MM.1S (cell line): Measurements from ENCODE around the gene DSCAML1.

Experiments used
- CTCF ChIP-seq: fragments of 300-600 bp; sonication (generic); IDR thresholded peaks from 2 replicates; pipeline ENCODE4 v1.5.1; 2016; ENCODE audit warnings: antibody characterized with exemption, low read length, mixed read lengths
- EZH2phosphoT487 ChIP-seq: fragments of 300-600 bp; sonication (generic); IDR thresholded peaks from 2 replicates; pipeline ENCODE4 v1.6.1; 2018; ENCODE audit warnings: antibody characterized with exemption, low read length

DNA sequence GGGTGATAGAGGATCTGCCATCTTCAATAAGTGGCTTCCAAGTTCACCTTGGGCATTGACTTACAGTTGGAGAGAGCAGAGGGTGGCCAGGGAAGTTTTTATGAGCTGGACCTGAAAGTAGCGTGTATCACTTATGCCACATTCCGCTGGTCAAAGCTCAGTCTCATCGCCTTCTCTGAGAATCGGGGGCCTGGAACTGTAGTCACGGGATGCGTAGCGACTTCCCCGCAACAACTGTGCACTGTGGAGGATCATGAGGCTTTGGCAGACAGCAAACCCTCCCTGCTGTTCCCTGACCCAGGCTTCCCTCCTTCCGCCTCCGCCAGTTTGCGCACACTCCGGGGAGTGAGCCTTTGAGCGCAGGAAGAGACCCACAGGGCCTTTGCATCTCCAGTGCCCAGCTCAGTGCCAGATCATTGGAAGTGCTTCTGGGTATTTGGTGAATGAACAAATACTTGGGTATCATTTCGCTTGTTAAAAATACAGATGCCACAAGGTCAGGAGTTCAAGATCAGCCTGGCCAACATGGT is 373.9 kb downstream of the DSCAML1 start:
- TF ChIP-seq CTCF (no peak), EZH2phosphoT487 (no peak)
